ENCODE measurements around the gene RRP1B.

- TF ChIP-seq CTCF (IDR thresholded peaks at IDR 0.05) (no peak), POLR2A (IDR thresholded peaks at IDR 0.05) (no peak)
Measured at GRCh38 chr21:43737158-43737950, 78.0 kb downstream of the RRP1B start.

All from esophagus squamous epithelium (tissue), 4 donors.